AG09309 (cell line): ENCODE data around the gene KY.

ENCODE experiments used
- DNase-seq: peaks from one replicate; pipeline ENCODE4 v3.0.0-alpha.2; 2010; ENCODE audit warnings: low read depth
- H3K4me3 ChIP-seq: 2 replicates; pipeline ENCODE4 v1.5.1; 2011; ENCODE audit warnings: mild to moderate bottlenecking, low read depth, low read length, moderate library complexity; ENCODE audit not compliant: control insufficient read depth
- CTCF ChIP-seq: IDR thresholded peaks from 2 replicates; pipeline ENCODE4 v1.5.1; 2011; ENCODE audit warnings: mild to moderate bottlenecking, low read depth, low read length, inconsistent platforms; ENCODE audit not compliant: insufficient read depth, control insufficient read depth; ENCODE audit errors: missing control alignments

Gene KY

GRCh38 chr3:134672571-134672970, 21.7 kb upstream of the KY start:
- no peak for DNase-seq
- no peak for TF ChIP-seq CTCF

GRCh38 chr3:134667956-134668355, 17.1 kb upstream of the KY start:
- no peak for TF ChIP-seq CTCF
- no peak overlapping the region for H3K4me3 ChIP-seq
- DNase-seq: no peak

More at GRCh38 chr3:134672571-134672970, 21.7 kb upstream of the KY start:
- H3K4me3 ChIP-seq: no peak overlapping the region

DNA sequence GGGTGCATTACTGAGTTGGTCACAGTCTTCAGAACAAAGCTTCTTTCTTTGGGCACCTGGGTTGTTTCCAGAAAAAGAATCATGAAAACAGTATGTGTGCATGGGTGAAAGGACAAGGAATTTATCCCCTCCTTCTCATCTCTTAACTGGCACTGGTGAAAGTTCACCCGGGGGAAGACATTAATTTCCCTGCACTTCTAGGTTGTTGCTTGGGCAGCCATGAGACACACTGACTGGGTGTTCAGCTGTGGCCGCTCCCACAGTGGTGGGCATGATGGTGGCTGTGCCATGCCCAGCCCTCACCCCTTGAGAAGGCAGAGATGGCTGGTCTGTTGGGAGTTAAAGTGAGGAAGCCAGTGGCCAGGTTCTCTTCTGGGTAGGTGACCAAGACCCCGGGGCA, 16.6 kb upstream of the KY start:
- TF ChIP-seq CTCF: no peak
- no peak overlapping the region for H3K4me3 ChIP-seq
- no peak for DNase-seq

DNA sequence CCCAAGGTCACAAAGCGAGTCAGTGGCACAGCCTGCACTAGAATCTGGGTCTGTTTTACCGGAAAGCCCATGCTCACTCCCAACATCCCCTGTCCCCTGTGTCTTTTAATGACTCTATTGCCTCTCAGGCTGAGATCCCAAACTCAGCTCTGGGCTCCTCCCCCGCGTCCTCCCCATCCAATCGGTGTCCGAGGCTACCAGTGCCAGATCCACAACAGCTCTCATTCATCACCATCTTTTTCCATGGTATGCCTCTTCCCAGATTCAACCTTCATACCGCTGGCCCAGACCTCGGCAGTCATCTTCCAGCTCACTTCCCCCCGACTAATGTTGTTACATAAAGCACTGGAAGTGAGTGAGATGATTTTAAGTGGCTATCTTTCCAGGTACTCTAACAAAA, 16.1 kb upstream of the KY start:
- H3K4me3 ChIP-seq: no peak overlapping the region
- no peak for TF ChIP-seq CTCF
- no peak for DNase-seq

DNA sequence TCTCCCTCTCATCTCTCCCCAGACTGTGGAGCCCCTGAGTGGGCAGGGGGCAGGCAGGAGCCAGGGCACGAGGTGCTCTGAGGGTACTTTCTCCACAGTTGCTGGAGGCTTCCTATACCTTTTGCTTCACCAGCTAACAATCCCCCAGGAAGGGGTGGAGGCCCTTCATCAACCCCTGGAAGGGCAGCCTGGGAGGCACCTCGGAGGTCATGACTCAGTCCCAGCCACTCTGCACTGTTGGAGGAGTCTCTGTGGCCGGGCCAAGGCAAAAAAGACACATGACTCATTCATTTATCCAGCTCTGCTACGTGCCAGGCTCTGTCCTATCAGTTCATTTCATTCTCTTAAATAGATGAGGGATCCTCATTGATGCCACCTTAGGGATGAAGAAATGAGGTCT, 15.6 kb upstream of the KY start:
- no peak for DNase-seq
- H3K4me3 ChIP-seq: no peak overlapping the region
- no peak for TF ChIP-seq CTCF

GRCh38 chr3:134666052-134666451, 15.2 kb upstream of the KY start:
- no peak for DNase-seq
- no peak overlapping the region for H3K4me3 ChIP-seq
- TF ChIP-seq CTCF: no peak

DNA sequence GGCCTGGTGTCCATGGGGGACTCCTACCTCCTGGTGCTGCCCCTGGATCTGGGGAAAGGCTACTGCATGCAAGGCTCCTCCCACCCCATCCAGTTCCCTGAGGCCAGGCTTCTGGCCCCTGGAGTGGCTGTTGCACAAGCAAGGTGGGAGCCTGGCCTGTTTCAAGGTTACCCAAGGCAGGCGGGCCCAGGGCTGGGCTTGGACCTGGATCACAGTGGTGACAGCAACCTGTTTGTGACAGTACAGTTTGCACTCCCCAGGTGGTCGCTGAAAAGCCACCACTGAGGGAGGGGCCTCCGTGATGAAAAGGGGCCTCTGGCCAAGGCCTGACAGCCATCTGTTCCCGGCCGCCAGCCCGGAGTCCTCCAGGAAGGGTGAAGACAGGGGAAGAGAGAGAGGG, 14.4 kb upstream of the KY start:
- DNase-seq: no peak
- no peak overlapping the region for H3K4me3 ChIP-seq
- no peak for TF ChIP-seq CTCF
